ENCODE results near the gene DNAJC5.
"Not testable (repeated sequence)": the region's sequence is repeated elsewhere in the genome, so short reads cannot be mapped to it uniquely, and the experiment has no call there.

Gene DNAJC5

GRCh38 chr20:63957004-63957689 lies 62.2 kb downstream of the DNAJC5 start:
- peak; percentile 76 to 79 for DNase-seq

DNA sequence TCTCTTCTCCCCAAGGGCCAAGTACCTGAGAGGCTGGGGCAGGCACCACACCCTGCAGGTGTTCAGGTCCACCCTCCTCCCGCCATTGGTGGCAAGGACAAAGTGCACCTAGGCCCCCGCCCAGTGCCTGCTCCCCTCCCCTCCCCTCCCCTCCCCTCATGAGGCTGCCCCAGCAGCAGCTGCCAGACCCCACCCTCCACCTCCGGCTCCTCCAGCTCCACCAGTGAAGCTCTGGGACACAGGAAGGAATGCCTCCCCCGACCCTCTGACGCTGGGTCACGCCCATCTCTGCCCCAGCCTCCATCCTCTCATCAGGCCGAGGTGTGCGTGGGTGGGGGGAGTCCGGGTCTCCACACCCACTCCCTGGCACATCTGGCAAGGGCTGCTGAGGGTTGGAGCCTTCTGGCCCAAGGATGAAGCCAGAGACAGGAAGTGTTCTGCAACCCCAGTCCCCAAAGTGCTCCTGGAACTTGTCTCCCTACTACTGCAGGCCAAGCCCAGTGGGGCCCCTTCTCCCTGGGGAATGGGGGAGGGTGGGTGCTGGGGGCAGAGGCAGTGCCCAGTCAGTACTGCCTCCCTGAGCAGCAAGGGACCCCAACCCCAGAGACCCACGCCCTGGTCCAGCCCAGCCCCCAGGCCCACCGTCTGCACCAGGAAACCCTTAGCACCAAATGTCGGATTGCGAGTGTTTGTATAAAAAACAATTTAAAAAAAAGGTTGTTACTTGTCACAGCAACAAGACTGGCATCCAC lies 62.9 kb downstream of the DNAJC5 start:
- DNase-seq, result no peak

- DNase-seq, result no peak
Observed at GRCh38 chr20:63958471-63958870, 63.5 kb downstream of the DNAJC5 start.

- DNase-seq, result no peak
Observed at GRCh38 chr20:63958964-63959698, 64.2 kb downstream of the DNAJC5 start.

DNA sequence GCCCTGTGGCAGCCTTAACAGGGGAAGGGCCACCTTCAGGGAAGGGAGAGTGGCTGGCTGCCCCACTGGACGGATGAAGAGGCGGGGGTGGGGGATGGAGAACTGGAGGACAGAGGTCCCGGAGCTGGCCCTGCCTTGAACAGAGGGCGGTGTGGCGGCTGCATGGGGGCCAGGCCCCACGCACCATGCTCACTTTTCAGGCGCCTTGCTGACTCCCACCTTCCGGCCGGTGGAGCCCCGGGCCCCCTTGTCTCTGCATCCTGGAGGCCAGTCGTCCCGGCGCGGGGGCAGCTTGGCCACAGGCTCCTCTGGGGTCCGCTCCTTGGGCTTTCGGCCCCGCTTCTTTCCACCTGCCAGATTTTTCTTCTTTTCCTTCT lies 64.8 kb downstream of the DNAJC5 start:
- no peak for DNase-seq

GRCh38 chr20:63960654-63961621 lies 66.0 kb downstream of the DNAJC5 start:
- not testable (repeated sequence) for DNase-seq

GRCh38 chr20:63961664-63962425 lies 66.9 kb downstream of the DNAJC5 start:
- DNase-seq, result no peak

DNA sequence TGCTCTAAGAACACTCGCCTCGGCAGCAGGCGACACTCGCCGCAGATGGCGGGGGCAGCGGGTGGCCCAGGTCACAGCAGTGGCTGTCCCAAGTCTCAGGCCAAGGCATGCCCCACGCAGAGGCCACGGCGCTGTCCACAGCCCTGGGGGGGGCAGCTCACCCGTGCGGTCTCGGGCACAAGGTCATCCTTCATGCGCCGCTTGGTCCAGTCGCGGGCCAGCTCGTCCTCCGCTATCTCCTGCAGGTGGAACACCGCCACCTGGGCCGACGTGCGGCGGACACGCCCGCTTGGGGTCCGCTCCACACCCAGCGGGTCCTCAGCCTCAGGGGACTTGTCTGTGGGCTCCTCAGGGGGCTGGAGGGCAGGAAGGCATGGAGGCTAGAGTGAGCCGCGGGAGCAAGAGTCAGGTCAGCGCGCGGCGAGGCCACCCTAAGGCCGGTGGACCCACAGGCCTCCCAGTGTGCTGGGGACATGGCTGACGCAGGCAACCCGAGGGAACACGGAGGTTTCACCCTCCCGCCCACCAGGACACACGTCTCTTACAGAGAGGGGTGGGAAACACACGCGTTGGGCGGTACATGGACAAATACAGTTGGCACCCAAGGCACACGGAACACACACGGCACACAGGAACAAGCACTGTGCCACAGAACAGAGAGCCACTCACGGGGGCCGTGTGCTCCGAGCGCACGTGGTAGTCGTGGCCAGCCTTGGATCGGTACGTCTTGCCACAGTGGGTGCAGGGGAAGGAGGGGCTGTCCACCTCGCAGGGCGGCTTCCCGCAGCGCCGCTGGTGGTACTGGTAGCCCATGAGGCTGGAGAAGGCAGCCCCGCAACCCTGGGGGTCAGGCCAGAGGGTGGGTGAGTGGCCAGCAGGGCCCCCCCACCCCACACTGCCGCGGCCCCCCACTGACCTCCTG lies 67.8 kb downstream of the DNAJC5 start:
- DNase-seq, result no peak

GRCh38 chr20:63963348-63963741 lies 68.4 kb downstream of the DNAJC5 start:
- DNase-seq, result no peak

GRCh38 chr20:63963784-63964301 lies 68.9 kb downstream of the DNAJC5 start:
- DNase-seq, result no peak

GRCh38 chr20:63964412-63964811 lies 69.5 kb downstream of the DNAJC5 start:
- DNase-seq, result no peak

GRCh38 chr20:63966172-63966943 lies 71.4 kb downstream of the DNAJC5 start:
- no peak for DNase-seq

DNA sequence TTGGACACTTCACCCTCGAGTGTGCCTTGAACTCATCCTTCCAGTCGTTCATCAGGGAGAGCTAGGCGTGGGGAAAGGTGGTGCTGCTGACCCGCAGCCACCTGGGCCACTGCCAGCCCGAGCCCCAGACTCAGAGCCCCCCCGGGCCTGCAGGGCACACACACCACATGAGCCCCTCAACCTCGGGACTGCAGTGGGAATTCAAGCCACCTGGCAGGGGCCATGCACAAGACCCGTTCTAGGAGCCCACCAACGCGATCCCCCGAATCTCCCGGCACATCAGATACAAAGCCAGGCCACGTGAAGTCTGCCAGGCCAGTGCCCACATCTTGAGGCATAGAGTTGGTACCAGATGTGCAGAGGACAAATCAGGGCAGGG lies 72.0 kb downstream of the DNAJC5 start:
- no peak for DNase-seq

GRCh38 chr20:63967330-63968135 lies 72.6 kb downstream of the DNAJC5 start:
- DNase-seq, result no peak

- DNase-seq, result no peak
Observed at GRCh38 chr20:63968136-63968927, 73.4 kb downstream of the DNAJC5 start.

DNA sequence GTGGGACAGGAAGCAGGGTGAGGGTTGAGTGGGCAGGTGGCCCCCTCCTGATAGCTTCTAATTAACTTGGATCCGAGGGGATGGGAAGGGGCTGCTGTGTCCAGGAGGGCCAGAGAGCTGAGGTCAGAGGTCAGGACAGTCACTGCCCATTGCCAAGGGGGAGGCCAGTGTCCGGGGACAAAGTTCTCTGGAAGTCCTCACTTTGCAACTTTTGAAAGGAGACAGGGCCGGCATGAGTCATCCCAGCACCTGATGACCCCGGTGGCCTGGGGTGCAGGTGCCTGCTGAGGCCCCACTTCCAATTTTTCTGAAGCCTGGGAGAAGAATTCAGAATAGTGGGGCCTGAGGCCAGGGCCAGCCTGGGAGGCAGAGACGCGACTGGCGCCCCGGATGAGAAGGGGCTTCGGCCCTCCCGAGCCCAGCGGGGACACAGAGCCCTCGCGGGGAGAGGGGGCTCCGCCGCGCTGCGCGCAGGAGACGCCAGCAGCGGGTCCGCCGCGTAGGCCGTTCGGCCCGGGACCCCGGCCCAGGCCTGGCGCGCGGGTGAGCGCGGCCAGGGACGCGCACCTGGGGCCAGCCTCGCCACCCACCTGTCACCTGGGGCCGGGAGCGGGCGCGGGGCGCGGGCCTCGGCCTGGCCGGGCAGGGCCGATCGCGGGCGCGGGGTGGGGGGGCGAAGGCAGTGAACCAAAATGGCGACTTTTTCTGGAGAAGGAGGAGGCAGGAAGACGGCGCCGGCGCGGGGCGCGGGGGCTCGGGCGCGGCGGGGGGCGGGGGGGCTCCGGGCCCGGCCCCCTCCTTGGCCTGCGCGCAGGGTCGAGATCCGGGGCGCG lies 74.2 kb downstream of the DNAJC5 start:
- no peak for DNase-seq

Data from SW 1271 (cell line).